Measurements from ENCODE around the gene CNFN.

CNFN gene

GRCh38 chr19:42422901-42423461 is 32.9 kb upstream of the CNFN start:
- Histone ChIP-seq H3K79me2 (ENCODE audit: control insufficient read depth, insufficient read depth, low read length) (no peaks in the 10 kb centered on the region), H3K79me1 (ENCODE audit: low read length) (no peaks in the 10 kb centered on the region), H3K4me2 (ENCODE audit: low read length) (peak overlapping the region; percentile 73), H2BK120ac (ENCODE audit: low read depth, low read length) (no peak overlapping the region), H2BK5ac (ENCODE audit: low read length) (no peak overlapping the region), H3K9ac (ENCODE audit: low read length) (peak overlapping the region; percentile 54), H3K4ac (ENCODE audit: low read depth, low read length) (no peak overlapping the region), H3K4me1 (ENCODE audit: control insufficient read depth, low read depth, low read length) (no peaks in the 10 kb centered on the region), H3K18ac (ENCODE audit: low read length) (no peak overlapping the region), H2AK5ac (ENCODE audit: low read length) (no peak overlapping the region), H3K27ac (ENCODE audit: low read depth, low read length) (no peak overlapping the region), H3K23ac (ENCODE audit: low read length) (no peak overlapping the region), H4K8ac (ENCODE audit: low read depth, low read length) (no peak overlapping the region), H4K5ac (ENCODE audit: low read length) (no peak overlapping the region), H3K4me3 (ENCODE audit: low read length) (peak overlapping the region; percentile 41), H3K27me3 (ENCODE audit: insufficient read depth, low read length, poor library complexity) (no peaks in the 10 kb centered on the region), H3K36me3 (ENCODE audit: control insufficient read depth, insufficient read depth, low read length) (no peaks in the 10 kb centered on the region), H3K56ac (ENCODE audit: low read length) (peak overlapping the region; percentile 75), H2BK15ac (replicated peaks; ENCODE audit: low read depth) (no peak overlapping the region)
- peak; percentile 42 for DNase-seq
- no CpG with 5 or more reads among the region's 38 CpGs for WGBS (ENCODE audit: extremely low coverage, insufficient coverage, low lambda C conversion rate)

GRCh38 chr19:42422092-42422900 is 32.2 kb upstream of the CNFN start:
- no peak for DNase-seq
- H3K36me3 ChIP-seq (ENCODE audit: control insufficient read depth, insufficient read depth, low read length): no peaks in the 10 kb centered on the region

GRCh38 chr19:42421591-42422031 is 31.5 kb upstream of the CNFN start:
- DNase-seq: no peak
- no CpG with 5 or more reads among the region's 9 CpGs for WGBS (ENCODE audit: extremely low coverage, insufficient coverage, low lambda C conversion rate)
- Histone ChIP-seq H3K4ac (ENCODE audit: low read depth, low read length) (no peak overlapping the region), H3K4me1 (ENCODE audit: control insufficient read depth, low read depth, low read length) (no peaks in the 10 kb centered on the region), H3K4me3 (ENCODE audit: low read length) (no peak overlapping the region), H3K9ac (ENCODE audit: low read length) (no peak overlapping the region), H3K56ac (ENCODE audit: low read length) (no peak overlapping the region), H3K18ac (ENCODE audit: low read length) (no peak overlapping the region), H3K79me2 (ENCODE audit: control insufficient read depth, insufficient read depth, low read length) (no peaks in the 10 kb centered on the region), H3K27ac (ENCODE audit: low read depth, low read length) (no peak overlapping the region), H2BK15ac (replicated peaks; ENCODE audit: low read depth) (no peak overlapping the region), H3K4me2 (ENCODE audit: low read length) (no peak overlapping the region), H3K27me3 (ENCODE audit: insufficient read depth, low read length, poor library complexity) (no peaks in the 10 kb centered on the region), H4K5ac (ENCODE audit: low read length) (no peak overlapping the region), H3K79me1 (ENCODE audit: low read length) (no peaks in the 10 kb centered on the region), H4K8ac (ENCODE audit: low read depth, low read length) (no peak overlapping the region), H3K23ac (ENCODE audit: low read length) (no peak overlapping the region), H3K36me3 (ENCODE audit: control insufficient read depth, insufficient read depth, low read length) (no peaks in the 10 kb centered on the region), H2BK120ac (ENCODE audit: low read depth, low read length) (no peak overlapping the region), H2BK5ac (ENCODE audit: low read length) (no peak overlapping the region), H2AK5ac (ENCODE audit: low read length) (no peak overlapping the region)

More at GRCh38 chr19:42422092-42422900, 32.2 kb upstream of the CNFN start:
- Histone ChIP-seq H3K27ac (ENCODE audit: low read depth, low read length) (no peak overlapping the region), H3K4me2 (ENCODE audit: low read length) (no peak overlapping the region), H3K9ac (ENCODE audit: low read length) (no peak overlapping the region), H3K79me2 (ENCODE audit: control insufficient read depth, insufficient read depth, low read length) (no peaks in the 10 kb centered on the region), H3K27me3 (ENCODE audit: insufficient read depth, low read length, poor library complexity) (no peaks in the 10 kb centered on the region), H2AK5ac (ENCODE audit: low read length) (no peak overlapping the region), H3K79me1 (ENCODE audit: low read length) (no peaks in the 10 kb centered on the region), H3K18ac (ENCODE audit: low read length) (no peak overlapping the region), H2BK15ac (replicated peaks; ENCODE audit: low read depth) (no peak overlapping the region), H3K23ac (ENCODE audit: low read length) (no peak overlapping the region), H4K5ac (ENCODE audit: low read length) (no peak overlapping the region), H2BK120ac (ENCODE audit: low read depth, low read length) (no peak overlapping the region), H3K4ac (ENCODE audit: low read depth, low read length) (no peak overlapping the region), H3K4me3 (ENCODE audit: low read length) (no peak overlapping the region), H2BK5ac (ENCODE audit: low read length) (no peak overlapping the region), H3K56ac (ENCODE audit: low read length) (no peak overlapping the region), H3K4me1 (ENCODE audit: control insufficient read depth, low read depth, low read length) (no peaks in the 10 kb centered on the region), H4K8ac (ENCODE audit: low read depth, low read length) (no peak overlapping the region)
- WGBS (ENCODE audit: extremely low coverage, insufficient coverage, low lambda C conversion rate): no CpG with 5 or more reads among the region's 17 CpGs

GRCh38 chr19:42421101-42421500 is 31.0 kb upstream of the CNFN start:
- no CpG with 5 or more reads among the region's 4 CpGs for WGBS (ENCODE audit: extremely low coverage, insufficient coverage, low lambda C conversion rate)

GRCh38 chr19:42420055-42420544 is 30.0 kb upstream of the CNFN start:
- no peak overlapping the region for H2BK5ac ChIP-seq (ENCODE audit: low read length)
- H3K79me2 ChIP-seq (ENCODE audit: control insufficient read depth, insufficient read depth, low read length): no peaks in the 10 kb centered on the region

More at GRCh38 chr19:42421101-42421500, 31.0 kb upstream of the CNFN start:
- no peaks in the 10 kb centered on the region for H3K79me2 ChIP-seq (ENCODE audit: control insufficient read depth, insufficient read depth, low read length)
- no peak for DNase-seq
- H2AK5ac ChIP-seq (ENCODE audit: low read length): no peak overlapping the region
- no peak overlapping the region for H3K23ac ChIP-seq (ENCODE audit: low read length)
- H2BK15ac ChIP-seq (replicated peaks; ENCODE audit: low read depth): no peak overlapping the region
- H3K79me1 ChIP-seq (ENCODE audit: low read length): no peaks in the 10 kb centered on the region
- no peak overlapping the region for H3K9ac ChIP-seq (ENCODE audit: low read length)
- H3K4me3 ChIP-seq (ENCODE audit: low read length): no peak overlapping the region
- no peak overlapping the region for H3K4me2 ChIP-seq (ENCODE audit: low read length)
- no peak overlapping the region for H3K18ac ChIP-seq (ENCODE audit: low read length)
- no peak overlapping the region for H3K27ac ChIP-seq (ENCODE audit: low read depth, low read length)
- H4K5ac ChIP-seq (ENCODE audit: low read length): no peak overlapping the region
- H3K56ac ChIP-seq (ENCODE audit: low read length): no peak overlapping the region
- H3K4me1 ChIP-seq (ENCODE audit: control insufficient read depth, low read depth, low read length): no peaks in the 10 kb centered on the region
- H3K4ac ChIP-seq (ENCODE audit: low read depth, low read length): no peak overlapping the region
- no peaks in the 10 kb centered on the region for H3K27me3 ChIP-seq (ENCODE audit: insufficient read depth, low read length, poor library complexity)
- H2BK120ac ChIP-seq (ENCODE audit: low read depth, low read length): no peak overlapping the region
- H3K36me3 ChIP-seq (ENCODE audit: control insufficient read depth, insufficient read depth, low read length): no peaks in the 10 kb centered on the region
- H4K8ac ChIP-seq (ENCODE audit: low read depth, low read length): no peak overlapping the region
- no peak overlapping the region for H2BK5ac ChIP-seq (ENCODE audit: low read length)

More at GRCh38 chr19:42420055-42420544, 30.0 kb upstream of the CNFN start:
- H3K4me3 ChIP-seq (ENCODE audit: low read length): no peak overlapping the region
- H3K4me2 ChIP-seq (ENCODE audit: low read length): no peak overlapping the region
- no peak overlapping the region for H2BK120ac ChIP-seq (ENCODE audit: low read depth, low read length)
- no peak overlapping the region for H3K27ac ChIP-seq (ENCODE audit: low read depth, low read length)
- H4K5ac ChIP-seq (ENCODE audit: low read length): no peak overlapping the region
- H3K9ac ChIP-seq (ENCODE audit: low read length): no peak overlapping the region
- no peak overlapping the region for H2BK15ac ChIP-seq (replicated peaks; ENCODE audit: low read depth)
- H3K36me3 ChIP-seq (ENCODE audit: control insufficient read depth, insufficient read depth, low read length): no peaks in the 10 kb centered on the region
- H3K18ac ChIP-seq (ENCODE audit: low read length): no peak overlapping the region
- H3K27me3 ChIP-seq (ENCODE audit: insufficient read depth, low read length, poor library complexity): no peaks in the 10 kb centered on the region
- H3K23ac ChIP-seq (ENCODE audit: low read length): no peak overlapping the region
- no peak overlapping the region for H4K8ac ChIP-seq (ENCODE audit: low read depth, low read length)
- no peak overlapping the region for H2AK5ac ChIP-seq (ENCODE audit: low read length)
- WGBS (ENCODE audit: extremely low coverage, insufficient coverage, low lambda C conversion rate): no CpG with 5 or more reads among the region's 10 CpGs
- no peak overlapping the region for H3K4ac ChIP-seq (ENCODE audit: low read depth, low read length)
- H3K4me1 ChIP-seq (ENCODE audit: control insufficient read depth, low read depth, low read length): no peaks in the 10 kb centered on the region
- no peaks in the 10 kb centered on the region for H3K79me1 ChIP-seq (ENCODE audit: low read length)
- H3K56ac ChIP-seq (ENCODE audit: low read length): no peak overlapping the region
- DNase-seq: peak; percentile 78
